GM18861 (cell line): ENCODE results near the gene PDE1C.

Experiments
- ATAC-seq: cut with Tn5 transposase; IDR thresholded peaks from one replicate; pipeline ENCODE4 v1.9.1; 2021; ENCODE audit not compliant: unreplicated experiment

The PDE1C gene

DNA sequence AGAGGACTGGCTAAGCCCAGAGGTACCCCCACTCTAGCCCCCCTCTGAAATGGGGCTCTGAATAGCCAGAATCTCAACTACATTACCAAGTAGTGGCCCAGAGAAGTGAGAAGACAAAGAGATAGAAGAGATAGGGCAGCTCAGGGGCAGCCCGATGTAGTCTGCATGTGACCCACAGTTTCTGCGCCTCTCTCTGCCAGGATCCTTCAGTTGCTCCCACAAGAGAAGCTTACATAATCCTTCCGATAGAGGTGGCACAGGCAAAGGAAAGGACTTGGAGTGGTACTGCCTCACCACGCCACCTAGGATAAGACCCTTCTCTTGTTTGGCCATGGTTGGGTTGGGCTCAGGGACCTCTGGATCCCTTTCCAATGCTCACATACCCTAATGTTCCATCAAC is 5.4 kb upstream of the PDE1C start:
- no peak for ATAC-seq

GRCh38 chr7:32074787-32075585 is 4.8 kb upstream of the PDE1C start:
- no peak for ATAC-seq

GRCh38 chr7:32073533-32073932 is 3.3 kb upstream of the PDE1C start:
- ATAC-seq, result no peak

DNA sequence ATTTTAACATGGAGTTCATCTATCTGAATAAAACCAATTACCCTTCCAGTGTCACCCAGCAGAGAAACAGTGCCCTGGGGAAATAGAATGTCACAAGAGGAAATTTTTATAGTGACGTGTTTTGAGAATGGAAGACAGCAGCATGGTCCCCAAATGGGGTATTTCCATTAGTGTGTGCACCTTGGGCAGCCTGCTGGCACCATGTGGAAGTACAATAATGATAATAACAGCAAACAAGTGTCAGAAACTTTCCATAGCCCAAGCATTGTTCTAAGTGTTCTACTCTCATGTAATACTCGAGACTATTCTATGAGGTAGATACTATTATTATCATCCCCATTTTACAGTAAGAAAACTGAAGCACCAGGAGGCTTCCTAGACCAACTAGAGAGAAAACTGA is 2.2 kb upstream of the PDE1C start:
- no peak for ATAC-seq

- ATAC-seq, result no peak
Measured at GRCh38 chr7:32071466-32072091, 1.4 kb upstream of the PDE1C start.

- no peak for ATAC-seq
Measured at GRCh38 chr7:32070051-32070405, 179 bp downstream of the PDE1C start.

DNA sequence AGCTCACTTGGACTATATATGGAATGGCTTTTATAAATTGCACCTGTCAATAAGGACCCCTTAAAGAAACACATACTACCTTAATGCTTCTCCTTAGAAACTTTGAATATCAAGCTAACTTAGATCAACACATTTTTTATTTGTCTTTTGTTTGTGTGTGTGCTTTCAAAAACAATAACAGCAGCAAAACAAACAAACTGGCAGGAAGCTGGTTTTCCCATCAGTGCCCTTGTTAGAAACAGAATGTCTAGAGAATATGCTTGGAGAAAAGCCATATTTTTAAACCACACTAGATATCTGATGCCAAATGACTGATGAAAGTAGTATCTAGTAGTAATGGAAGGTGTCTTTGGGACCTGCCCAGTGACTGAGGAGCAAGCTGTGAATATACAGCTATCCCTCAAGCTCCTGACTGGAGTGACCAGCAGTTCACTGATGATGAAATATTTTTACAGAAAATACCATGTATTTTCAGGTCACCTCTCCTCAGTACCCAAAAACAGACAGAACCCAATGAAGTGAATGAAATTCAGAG is 1.0 kb downstream of the PDE1C start:
- no peak for ATAC-seq

DNA sequence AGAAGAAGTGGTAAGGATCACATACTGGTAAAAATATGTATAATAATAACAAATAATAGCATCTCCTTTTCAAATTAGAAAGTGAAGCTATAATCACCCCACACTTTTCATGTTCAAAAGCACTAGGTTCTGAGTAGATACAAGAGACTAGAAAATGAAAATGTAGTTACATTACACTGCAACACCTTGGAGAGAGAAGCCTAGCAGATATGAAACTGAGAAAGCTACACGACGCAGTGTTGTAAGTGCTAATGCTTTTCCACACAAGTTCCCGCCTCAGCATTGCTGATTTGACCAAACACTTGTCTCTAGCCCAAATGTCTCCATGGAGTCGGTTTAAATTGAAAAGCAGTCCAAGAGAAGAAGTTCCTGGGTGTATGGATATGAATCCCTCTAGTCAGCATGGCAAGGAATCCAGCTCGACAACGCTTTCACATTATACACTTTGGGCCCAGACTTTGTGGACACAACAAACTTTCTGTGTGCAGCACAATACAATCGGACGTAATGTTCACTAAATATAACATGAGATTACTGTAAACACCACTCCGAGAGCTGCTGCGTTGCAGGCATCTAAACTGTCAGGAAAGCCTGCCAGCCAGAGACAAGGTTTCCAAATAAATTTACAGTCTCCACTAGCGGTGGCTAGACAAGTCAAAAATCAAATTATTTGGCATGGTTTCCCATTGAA is 1.7 kb downstream of the PDE1C start:
- ATAC-seq, result no peak

- no peak for ATAC-seq
Measured at GRCh38 chr7:32066441-32066840, 3.8 kb downstream of the PDE1C start.

DNA sequence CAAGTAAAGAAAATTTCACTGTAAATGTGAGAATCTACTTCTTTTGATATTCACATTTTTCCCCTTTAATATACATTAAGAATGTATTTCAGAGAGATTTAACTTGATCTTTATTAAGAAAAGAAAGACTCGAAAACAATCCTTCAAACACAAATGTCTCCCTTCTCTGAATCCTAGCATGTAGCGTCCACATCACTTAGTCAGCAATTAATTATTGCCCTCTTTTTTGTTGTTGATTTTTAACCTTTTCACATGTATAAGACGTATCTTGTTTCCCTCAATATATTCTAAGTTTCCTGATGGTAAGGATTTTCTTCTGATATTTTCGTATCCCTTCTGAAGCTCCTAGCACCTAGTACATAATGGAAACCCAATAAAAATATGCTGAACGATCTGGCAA is 6.6 kb downstream of the PDE1C start:
- no peak for ATAC-seq

- ATAC-seq, result no peak
Measured at GRCh38 chr7:32062150-32062549, 8.1 kb downstream of the PDE1C start.

DNA sequence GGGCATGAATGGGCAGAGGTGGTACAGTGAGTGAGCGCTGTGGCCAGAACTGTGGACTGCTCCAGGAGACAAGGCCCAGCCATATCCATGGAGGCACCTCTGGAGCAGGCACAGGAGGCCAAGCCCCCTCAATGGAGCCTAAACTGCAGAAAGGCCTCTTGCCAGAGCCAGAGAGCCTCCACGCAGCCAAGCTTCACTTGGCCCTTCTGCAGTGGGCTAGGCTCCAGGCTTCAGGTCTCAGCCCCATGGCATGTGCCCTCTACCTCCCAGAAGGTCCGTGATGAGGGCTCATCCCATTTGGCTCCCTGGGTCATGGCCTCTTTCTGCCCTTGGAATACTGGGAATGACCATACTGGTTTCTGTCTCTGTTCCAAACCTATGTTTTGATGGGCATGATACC is 8.9 kb downstream of the PDE1C start:
- ATAC-seq, result no peak

GRCh38 chr7:32059289-32060011 is 10.8 kb downstream of the PDE1C start:
- ATAC-seq, result no peak

- no peak for ATAC-seq
Measured at GRCh38 chr7:32058002-32058401, 12.2 kb downstream of the PDE1C start.

DNA sequence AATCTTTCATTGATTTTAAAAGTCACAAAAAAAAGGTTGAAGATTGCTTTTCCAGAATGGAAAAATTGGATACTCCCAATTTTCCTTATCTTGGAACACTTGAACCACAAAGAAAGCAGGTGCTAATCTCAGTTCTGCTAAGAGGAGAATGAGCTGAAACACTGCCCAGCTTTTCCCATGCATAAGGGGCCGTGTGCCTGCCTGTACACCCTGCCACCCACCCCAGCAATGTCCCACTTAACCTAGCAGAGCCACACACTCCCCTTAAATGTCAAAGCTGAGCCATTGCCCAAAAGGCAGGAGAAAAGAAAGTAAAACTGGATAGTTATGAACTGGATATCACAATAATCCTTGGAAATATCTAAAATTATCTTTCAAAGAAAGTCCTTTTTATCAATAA is 13.4 kb downstream of the PDE1C start:
- ATAC-seq, result no peak

GRCh38 chr7:32053204-32053603 is 17.0 kb downstream of the PDE1C start:
- ATAC-seq, result no peak

DNA sequence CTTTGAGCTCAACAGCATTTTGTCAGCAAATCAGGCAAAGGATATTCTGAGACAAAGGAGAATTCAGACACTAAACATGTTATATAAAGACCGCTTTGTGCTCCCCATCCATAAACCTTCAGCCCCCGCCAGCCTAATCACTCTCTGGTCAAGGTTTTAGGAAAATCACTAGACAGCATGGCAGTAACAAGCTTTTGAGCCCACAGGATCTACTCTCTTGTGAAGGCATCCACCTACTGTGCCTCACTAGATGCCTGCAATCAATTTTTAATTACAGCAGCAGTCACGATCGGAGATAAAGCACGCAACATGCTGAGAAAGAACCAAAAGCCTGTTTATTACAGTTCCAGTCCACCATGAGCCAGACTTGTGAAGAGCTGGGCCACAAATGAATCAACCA is 19.1 kb downstream of the PDE1C start:
- ATAC-seq, result no peak

- no peak for ATAC-seq
Measured at GRCh38 chr7:32049599-32049998, 20.6 kb downstream of the PDE1C start.

GRCh38 chr7:32048970-32049491 is 21.2 kb downstream of the PDE1C start:
- peak; percentile 81 for ATAC-seq

DNA sequence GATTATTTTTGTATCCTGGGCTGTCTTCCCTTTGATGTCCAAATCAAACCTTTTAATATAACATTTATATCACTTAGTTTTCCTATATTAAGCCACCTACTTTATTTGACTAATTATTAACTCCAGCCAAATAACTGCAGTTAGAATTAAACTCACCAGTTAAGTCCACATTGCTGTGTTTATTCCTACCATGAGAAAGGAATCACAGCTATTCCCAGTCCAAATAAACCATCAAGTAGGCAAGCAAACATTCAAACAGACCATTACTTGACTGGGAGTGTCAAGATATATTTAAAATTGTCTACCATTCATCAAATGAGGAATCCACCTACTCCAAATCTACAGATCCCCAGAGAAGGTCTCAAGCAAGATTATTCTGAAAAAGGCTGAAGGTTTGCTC is 22.4 kb downstream of the PDE1C start:
- no peak for ATAC-seq

GRCh38 chr7:32047075-32047474 is 23.1 kb downstream of the PDE1C start:
- peak; percentile 28 for ATAC-seq
